Measurements from ENCODE around the gene MACO1. TPM values are rescaled to one million over a fixed set of nuclear protein-coding genes. Genes with fewer than 3 reads are reported as not detected.

MACO1 gene
- polyA plus RNA-seq, 2 of the 4 experiments (the other 2 are of a cell fraction): 6.3 to 7.5 TPM

DNA sequence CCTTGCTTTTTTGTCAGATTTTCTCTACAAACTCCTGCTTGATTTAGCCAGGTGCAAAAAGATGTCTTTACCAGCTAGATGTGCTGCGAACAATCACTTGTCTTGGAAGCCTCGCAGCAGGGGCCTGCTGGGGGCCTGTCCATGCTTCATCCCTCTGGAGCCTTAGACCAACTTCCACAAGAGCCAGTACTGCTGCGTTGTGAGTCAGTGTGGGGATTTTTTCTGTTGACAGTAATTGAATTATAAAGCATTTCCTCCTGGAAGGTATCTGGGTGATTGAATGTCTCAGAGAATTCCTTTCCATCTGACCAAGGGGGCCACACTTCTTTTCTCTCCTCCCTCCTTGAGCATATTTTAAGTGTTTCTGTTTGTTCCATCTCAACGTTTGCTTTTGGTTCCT is 72.3 kb downstream of the MACO1 start (continued):
- TF ChIP-seq, protein P1, sequence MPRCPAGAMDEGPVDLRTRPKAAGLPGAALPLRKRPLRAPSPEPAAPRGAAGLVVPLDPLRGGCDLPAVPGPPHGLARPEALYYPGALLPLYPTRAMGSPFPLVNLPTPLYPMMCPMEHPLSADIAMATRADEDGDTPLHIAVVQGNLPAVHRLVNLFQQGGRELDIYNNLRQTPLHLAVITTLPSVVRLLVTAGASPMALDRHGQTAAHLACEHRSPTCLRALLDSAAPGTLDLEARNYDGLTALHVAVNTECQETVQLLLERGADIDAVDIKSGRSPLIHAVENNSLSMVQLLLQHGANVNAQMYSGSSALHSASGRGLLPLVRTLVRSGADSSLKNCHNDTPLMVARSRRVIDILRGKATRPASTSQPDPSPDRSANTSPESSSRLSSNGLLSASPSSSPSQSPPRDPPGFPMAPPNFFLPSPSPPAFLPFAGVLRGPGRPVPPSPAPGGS (IDR thresholded peaks at IDR 0.05): no peak
- no peak for TF ChIP-seq RNF2 (IDR thresholded peaks at IDR 0.05; ENCODE audit: borderline replicate concordance, low read depth)
- TF ChIP-seq SREBF2 (IDR thresholded peaks at IDR 0.05): no peak

DNA sequence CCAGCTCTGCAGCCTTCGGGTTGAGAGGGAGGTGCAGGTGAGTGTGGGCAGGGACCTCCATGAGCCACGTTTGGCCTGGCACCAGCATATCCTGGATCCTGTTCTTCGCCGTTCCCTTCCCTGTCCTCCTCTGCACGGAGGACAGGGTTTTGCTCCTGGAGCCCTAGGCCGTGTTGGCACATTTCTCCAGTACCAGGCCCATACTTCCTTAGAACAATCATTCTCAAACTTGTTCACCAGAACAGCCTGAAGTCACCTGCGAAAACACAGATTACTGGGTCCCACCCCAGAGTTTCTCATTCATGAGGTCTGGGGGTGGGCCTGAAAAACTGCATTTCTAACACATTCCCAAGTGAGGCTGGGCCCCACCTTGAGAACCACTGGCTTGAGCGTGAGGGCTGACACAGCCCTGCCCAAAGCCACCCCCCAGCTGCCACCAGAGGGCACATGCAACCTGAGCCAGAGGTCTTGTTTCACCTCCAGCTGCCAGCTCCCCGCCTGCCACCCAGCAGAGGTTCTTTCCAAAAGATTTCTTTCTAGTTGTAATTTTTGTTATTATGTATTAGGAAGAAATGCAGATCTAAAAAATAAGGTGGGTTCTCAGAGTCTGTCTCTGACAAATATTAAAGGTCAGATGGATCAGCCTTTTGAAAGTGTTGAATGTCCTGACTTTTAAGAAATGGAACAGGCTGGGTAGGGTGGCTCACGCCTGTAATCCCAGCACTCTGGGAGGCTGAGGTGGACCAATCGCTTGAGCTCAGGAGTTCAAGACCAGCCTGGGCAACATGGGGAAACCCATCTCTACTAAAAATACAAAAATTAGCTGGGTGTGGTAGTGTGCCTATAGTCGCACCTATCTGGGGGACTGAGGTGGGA is 73.1 kb downstream of the MACO1 start:
- ChIA-PET CTCF (interaction anchor here (0.6 to 6.1 kb wide), 4 partner anchors 8 to 304 kb away, joined by 3 to 35 read pairs (median 7); no protein-coding TSS in a partner anchor), POLR2A (no interaction called here)
- FAIRE-seq: no peak
- Histone ChIP-seq H3K4me3 (no peak overlapping the region), H3K4me2 (no peak overlapping the region), H3K27ac (no peak overlapping the region), H3K4me1 (peaks cover 25% of the 10 kb centered on the region), H3K9me3 (no peaks in the 10 kb centered on the region)
- WGBS (ENCODE audit: missing lambda C conversion rate): 72% methylated on average over 11 of the region's 12 CpGs
- ATAC-seq: peak; percentile 91 to 95
- TF ChIP-seq CBX2 (IDR thresholded peaks at IDR 0.05; ENCODE audit: borderline replicate concordance, low read depth) (no peak), POLR2A (IDR thresholded peaks at IDR 0.05; ENCODE audit: low read length) (no peak), ZFP36 (IDR thresholded peaks at IDR 0.05; ENCODE audit: borderline replicate concordance, partially characterized antibody) (no peak), MAFK (IDR thresholded peaks at IDR 0.05; ENCODE audit: partially characterized antibody) (no peak), HEYL (CRISPR knock-in tag; IDR thresholded peaks at IDR 0.05) (no peak), RAD21 (conservative IDR thresholded peaks at IDR 0.05 in 1 of 2, IDR thresholded peaks at IDR 0.05 in 1 of 2) (peak; percentile 58), SMC3 (IDR thresholded peaks at IDR 0.05) (peak; percentile 70), BHLHE40 (IDR thresholded peaks at IDR 0.05; ENCODE audit: low read depth, low read length) (no peak), CEBPB (IDR thresholded peaks at IDR 0.05) (no peak)
- TF ChIP-seq, protein P2, sequence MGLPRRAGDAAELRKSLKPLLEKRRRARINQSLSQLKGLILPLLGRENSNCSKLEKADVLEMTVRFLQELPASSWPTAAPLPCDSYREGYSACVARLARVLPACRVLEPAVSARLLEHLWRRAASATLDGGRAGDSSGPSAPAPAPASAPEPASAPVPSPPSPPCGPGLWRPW (IDR thresholded peaks at IDR 0.05): no peak
- TF ChIP-seq, protein P3, sequence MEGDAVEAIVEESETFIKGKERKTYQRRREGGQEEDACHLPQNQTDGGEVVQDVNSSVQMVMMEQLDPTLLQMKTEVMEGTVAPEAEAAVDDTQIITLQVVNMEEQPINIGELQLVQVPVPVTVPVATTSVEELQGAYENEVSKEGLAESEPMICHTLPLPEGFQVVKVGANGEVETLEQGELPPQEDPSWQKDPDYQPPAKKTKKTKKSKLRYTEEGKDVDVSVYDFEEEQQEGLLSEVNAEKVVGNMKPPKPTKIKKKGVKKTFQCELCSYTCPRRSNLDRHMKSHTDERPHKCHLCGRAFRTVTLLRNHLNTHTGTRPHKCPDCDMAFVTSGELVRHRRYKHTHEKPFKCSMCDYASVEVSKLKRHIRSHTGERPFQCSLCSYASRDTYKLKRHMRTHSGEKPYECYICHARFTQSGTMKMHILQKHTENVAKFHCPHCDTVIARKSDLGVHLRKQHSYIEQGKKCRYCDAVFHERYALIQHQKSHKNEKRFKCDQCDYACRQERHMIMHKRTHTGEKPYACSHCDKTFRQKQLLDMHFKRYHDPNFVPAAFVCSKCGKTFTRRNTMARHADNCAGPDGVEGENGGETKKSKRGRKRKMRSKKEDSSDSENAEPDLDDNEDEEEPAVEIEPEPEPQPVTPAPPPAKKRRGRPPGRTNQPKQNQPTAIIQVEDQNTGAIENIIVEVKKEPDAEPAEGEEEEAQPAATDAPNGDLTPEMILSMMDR (IDR thresholded peaks at IDR 0.05): peak; percentile 49; the same call in 2 of the 3 replicates
- peak; percentile 30 to 53 for DNase-seq (ENCODE audit: low read depth in 1 of 2, low spot score in 1 of 2)

DNA sequence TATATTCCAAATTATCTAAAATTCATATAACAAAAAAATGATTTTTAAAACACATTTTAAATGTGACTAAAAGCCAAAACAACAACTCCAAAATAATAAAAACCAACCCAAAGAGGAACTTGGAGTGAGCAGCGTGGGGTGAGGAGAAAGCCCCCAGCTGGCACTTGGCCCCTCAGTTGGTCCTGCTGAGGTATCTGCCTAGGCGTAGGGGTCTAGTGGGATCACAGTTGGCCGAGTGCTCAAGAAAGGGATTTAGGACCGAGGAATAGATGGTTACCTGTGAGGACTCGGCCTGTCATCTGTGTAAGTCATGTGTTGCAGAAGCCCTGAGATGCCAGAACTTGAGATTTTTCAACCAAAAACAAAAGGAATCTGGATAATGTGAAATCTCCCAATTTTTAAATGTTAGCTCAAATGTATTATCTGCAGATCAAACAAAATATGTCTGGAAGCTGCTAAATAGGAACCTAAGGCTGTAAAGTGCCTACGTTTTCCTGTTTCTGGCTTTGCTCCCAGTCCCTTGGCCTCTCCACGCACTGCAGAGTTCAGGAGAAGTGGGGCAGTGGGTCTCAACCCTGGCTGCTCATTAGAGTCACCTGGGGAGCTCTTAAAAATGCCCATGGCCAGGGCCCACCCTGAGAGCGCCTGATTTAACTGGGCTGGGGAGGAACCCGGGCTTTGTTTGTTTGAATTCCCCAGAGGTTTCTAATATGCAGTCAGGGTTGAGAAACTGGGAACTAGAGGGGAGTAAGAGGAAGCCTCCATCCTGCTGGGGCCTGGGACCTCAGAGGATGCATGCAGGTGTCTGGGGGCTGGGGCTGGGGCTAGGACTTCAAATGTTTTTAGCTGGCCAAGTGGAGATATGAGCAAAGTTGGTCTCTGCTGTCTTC is 74.3 kb downstream of the MACO1 start:
- WGBS (ENCODE audit: missing lambda C conversion rate): 85% methylated on average over 8 of the region's 9 CpGs
- POLR2A ChIA-PET: no interaction called here
- ATAC-seq: no peak
- H3K4me1 ChIP-seq: peaks cover 25% of the 10 kb centered on the region
- FAIRE-seq: no peak
- CTCF ChIA-PET: interaction anchor here (1.3 to 6.1 kb wide), 3 partner anchors 10 to 15 kb away, joined by 4 to 35 read pairs (median 6); no protein-coding TSS in a partner anchor
- no peaks in the 10 kb centered on the region for H3K9me3 ChIP-seq
- no peak overlapping the region for H3K4me2 ChIP-seq
- DNase-seq (ENCODE audit: low read depth in 1 of 2, low spot score in 1 of 2): no peak
- H3K27ac ChIP-seq: no peak overlapping the region
- no peak overlapping the region for H3K4me3 ChIP-seq
- no peak for TF ChIP-seq HDAC2 (IDR thresholded peaks at IDR 0.05)
- no peak for TF ChIP-seq RARB (CRISPR knock-in tag; IDR thresholded peaks at IDR 0.05)
- TF ChIP-seq PHF8 (IDR thresholded peaks at IDR 0.05; ENCODE audit: borderline replicate concordance, low read depth): no peak
- no peak for TF ChIP-seq ZC3H11A (IDR thresholded peaks at IDR 0.05)
- TF ChIP-seq, protein P2 (IDR thresholded peaks at IDR 0.05): no peak
- no peak for TF ChIP-seq TFCP2L1 (CRISPR knock-in tag; IDR thresholded peaks at IDR 0.05)
- TF ChIP-seq, protein P4, sequence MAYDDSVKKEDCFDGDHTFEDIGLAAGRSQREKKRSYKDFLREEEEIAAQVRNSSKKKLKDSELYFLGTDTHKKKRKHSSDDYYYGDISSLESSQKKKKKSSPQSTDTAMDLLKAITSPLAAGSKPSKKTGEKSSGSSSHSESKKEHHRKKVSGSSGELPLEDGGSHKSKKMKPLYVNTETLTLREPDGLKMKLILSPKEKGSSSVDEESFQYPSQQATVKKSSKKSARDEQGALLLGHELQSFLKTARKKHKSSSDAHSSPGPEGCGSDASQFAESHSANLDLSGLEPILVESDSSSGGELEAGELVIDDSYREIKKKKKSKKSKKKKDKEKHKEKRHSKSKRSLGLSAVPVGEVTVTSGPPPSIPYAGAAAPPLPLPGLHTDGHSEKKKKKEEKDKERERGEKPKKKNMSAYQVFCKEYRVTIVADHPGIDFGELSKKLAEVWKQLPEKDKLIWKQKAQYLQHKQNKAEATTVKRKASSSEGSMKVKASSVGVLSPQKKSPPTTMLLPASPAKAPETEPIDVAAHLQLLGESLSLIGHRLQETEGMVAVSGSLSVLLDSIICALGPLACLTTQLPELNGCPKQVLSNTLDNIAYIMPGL (CRISPR knock-in tag; IDR thresholded peaks at IDR 0.05; ENCODE audit: borderline replicate concordance): no peak
- no peak for TF ChIP-seq JUNB (IDR thresholded peaks at IDR 0.05)
- no peak for TF ChIP-seq NFE2L2 (conservative IDR thresholded peaks at IDR 0.05; ENCODE audit: low read length)
- TF ChIP-seq, protein P5, sequence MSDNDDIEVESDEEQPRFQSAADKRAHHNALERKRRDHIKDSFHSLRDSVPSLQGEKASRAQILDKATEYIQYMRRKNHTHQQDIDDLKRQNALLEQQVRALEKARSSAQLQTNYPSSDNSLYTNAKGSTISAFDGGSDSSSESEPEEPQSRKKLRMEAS (IDR thresholded peaks at IDR 0.05): no peak
- TF ChIP-seq HOXA7 (CRISPR knock-in tag; IDR thresholded peaks at IDR 0.05): no peak
- no peak for TF ChIP-seq FOSB (CRISPR knock-in tag; IDR thresholded peaks at IDR 0.05)
- TF ChIP-seq KDM5A (IDR thresholded peaks at IDR 0.05): no peak
- TF ChIP-seq BHLHE40 (IDR thresholded peaks at IDR 0.05; ENCODE audit: low read depth, low read length): no peak

All from A549 (cell line).